HG02678 (cell line): ENCODE measurements around the gene BAZ2B.

Experiments
- ATAC-seq: cut with Tn5 transposase; IDR thresholded peaks from one replicate; pipeline ENCODE4 v1.9.1; 2021; ENCODE audit warnings: mild to moderate bottlenecking, moderate library complexity; ENCODE audit not compliant: unreplicated experiment

The BAZ2B gene

DNA sequence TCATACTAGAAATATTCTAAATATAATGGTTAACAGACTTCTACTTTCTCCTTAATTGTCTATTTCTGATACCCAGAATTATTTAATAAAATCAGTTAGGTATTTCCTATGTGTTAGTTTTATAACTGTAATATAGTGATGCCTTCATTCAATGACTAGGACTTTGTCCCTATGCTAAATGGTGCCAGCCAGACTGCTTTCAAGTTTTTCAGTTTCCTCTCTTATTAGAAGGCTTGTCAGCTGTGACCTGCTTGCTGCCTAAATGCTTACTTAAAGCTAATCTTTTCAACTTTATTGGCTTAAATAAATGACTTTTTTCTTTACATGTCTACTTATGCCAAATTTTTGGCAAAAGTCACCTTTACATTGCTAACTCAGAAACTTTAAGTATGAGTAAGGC is 30.7 kb downstream of the BAZ2B start:
- no peak for ATAC-seq

DNA sequence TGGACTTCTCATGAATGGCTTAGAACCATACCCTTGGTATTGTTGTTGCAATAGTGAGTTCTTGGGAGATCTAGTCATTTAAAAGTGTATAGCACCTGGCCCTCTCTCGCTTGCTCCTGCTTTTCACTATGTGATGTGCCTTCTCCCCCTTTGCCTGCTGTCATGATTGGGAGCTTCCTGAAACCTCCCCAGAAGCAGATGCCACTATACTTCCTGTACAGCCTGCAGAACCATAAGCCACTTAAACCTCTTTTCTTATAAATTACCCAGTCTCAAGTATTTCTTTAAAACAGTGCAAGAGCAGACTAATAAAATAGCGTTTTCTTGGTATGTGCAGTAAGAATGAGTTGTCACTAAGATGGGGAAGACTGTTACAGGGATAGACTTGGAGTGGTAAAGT is 31.6 kb downstream of the BAZ2B start:
- ATAC-seq = no peak

DNA sequence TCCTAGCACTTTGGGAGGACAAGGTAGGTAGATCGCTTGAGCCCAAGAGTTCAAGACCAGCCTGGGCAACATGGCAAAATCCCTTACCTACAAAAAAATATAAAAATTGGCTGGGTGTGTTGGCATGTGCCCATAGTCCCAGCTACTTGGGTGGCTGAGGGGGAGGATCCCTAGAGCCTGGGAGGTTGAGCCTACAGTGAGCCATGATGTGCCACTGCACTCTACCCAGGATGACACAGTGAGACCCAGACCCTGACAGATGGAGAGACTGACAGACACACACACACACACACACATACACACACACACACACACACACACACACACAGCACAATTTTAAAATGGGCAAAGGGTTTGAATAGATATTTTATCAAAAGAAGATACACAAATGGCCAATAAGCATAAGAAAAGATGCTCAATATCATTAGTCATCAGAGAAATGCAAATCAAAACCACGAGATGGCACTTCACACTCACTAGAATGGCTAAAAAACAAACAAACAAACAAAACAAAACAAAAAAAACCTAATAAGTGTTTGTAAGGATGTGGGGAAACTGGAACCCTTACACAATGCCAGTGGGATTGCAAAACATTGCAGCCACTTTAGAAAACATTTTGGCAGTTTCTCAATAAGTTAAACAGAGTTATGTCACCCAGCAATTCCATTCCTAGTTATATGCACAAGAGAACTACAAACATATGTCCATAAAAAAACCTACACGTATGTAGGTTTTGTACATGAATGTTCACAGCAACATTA is 42.3 kb downstream of the BAZ2B start:
- ATAC-seq = no peak

DNA sequence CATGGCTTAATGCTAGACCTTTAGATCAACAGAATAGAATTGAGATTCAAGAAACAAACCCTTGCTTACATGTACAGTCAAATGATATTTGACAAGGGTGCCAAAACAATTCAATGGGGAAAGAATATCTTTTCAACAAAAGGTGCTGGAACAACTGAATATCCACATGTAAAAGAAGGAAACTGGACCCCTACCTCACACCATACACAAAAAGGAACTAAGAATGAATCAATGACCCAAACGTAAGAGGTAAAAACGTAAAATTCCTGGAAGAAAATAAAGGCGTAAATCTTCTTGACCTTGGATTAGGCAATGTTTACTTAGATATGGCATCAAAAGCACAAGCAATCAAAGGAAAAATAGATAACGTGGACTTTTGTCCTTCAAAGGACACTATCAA is 43.1 kb downstream of the BAZ2B start:
- ATAC-seq = no peak

DNA sequence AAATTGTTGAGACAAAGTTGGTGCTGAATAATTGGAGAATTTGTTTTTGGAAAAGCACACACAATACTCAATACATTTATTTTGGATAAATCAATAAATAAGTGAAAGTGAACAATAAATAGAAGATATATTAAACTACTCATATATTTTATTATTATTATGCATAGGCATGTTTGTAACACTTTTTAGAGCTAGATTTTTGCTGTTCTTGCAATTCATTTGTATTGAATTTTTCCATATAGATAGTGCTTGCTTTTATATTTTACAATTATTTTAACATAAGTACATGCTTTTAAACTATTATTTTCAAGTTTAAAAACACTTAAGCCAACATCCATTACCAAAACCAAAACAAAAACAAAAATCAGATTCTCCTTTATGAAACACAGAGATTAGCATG is 43.9 kb downstream of the BAZ2B start:
- ATAC-seq = no peak

DNA sequence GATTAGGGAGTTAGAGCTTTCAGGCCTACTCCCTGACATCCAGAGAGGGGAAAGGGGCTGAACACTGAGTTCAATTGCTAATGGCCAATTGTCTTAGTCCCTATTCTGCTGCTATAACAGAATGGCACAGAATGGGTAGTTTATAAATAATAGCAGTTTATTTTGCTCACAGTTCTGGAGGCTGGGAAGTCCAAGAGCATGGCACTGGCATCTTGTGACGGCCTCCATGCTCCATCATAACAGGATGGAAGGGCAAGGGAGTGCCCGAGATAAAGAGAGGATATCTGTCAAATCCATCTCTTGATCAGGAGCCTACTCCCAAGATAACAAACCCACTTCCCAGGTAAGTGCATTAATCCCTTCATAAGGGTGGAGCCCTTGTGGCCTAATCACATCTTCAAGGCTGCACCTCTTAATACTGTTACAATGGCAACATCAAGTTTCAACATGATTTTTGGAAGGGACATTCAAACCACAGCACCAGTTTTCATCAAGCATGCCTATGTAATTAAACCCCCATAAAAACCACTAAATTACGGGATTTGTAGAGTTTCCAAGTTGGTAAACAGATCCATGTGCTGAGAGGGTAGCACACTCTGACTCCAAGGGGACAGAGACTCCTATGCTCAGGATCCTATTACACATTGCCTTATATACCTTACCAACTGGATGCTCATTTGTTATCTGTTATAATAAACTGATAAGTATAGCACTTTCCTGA is 44.6 kb downstream of the BAZ2B start:
- no peak for ATAC-seq

DNA sequence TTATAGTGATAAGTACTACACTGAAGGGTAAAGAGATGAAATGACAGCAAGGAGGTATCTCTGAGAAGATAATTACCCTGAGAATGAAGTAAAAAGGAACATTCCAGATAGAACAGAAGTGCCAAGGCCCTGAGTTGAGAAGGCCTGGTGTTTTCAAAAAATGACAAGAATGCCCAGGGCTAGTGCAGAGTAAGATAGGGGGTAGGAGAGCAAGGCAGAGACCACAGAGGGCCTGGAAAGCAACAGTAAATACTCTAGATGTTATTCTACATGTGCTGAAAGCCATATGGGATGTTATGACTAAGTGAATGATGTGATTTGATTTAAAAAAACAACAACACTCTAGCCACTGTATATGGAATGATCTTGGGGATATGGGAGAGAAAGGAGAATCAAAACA is 52.3 kb downstream of the BAZ2B start:
- no peak for ATAC-seq

DNA sequence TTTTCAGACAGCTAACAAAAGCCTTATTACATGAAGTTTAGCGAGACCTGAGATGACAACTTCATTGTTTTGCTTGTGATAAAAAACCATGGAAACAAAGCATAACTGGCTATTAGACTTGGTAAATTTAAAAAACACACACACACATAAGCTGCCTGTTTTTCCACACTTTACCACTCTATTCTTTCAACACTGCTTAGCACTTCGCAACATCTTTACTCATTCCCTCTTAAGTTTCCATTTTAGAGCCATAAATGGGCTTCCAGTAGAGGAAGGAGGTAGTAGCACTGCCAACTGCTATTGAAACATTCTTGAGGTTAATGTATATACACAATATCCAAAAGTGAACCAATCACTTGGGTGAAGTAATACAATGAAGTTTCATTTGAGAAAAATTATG is 54.1 kb downstream of the BAZ2B start:
- no peak for ATAC-seq

DNA sequence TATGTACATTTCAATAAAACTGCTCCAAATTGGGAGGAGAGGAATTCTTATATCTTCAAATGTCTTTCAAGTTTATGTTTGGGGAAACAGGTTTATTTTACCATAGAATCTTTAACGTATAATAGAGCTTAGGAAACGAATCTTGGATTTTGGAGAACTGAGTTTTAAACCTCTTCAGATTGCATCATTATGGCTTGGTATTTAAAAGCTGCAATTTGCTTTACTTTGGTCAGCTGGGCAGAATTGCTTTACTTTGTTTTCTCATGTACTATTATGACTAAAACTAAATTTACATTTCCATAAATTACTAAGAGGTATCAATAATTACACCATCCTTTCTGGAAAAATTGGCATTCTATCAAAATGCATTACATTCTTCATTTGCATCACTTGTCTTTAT is 54.6 kb downstream of the BAZ2B start:
- ATAC-seq = no peak

DNA sequence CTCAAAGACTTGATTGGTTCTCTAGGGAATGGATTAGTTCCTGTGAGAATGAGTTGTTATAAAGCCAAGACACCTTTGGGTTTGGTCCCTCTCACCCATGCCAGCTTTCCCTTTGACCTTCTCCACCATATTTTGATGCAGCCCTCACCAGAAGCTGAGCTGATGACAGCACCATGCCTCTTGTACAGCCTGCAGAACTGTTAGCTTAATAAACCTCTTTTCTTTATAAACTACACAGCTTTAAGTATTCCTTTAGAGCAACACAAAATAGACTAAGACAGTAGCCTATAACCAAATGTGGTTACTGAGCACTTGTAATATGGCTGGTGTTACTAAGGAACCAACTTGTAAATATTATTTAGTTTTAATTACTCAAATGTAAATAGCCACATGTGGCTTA is 55.1 kb downstream of the BAZ2B start:
- no peak for ATAC-seq

DNA sequence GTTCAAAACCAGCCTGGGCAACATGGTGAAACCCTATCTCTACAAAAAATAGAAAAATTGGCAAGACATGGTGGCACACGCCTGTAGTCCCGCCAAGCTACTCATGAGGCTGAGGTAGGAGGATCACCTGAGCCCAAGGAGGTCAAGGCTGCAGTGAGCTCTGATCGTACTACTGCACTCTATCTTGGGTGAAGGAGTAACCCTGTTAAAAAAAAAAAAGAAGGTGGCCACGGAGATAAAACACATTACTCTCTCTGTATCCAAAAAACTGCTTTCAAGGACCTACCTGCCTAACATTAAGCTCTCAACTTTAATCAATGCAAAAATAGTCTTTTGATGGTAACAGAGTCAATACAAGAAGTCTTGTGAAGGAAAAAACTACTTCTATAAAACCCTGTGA is 57.3 kb downstream of the BAZ2B start:
- ATAC-seq = no peak

DNA sequence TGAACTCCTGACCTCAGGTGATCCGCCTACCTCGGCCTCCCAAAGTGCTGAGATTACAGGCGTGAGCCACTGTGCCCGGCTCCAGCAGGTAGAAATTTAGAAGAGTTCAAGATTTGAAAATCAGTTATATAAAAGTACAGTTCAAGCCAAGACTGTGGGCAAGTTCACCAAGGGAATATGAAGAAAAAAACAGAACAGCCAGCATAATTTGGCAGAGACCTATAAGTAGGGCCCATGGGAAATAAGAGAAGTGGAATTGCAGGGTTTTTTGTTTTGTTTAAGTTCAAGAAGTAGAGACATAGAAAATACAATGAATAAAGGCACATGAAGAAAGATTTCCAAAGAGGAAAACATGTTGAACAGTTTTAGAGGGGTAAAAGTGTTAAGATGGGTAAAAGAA is 57.9 kb downstream of the BAZ2B start:
- no peak for ATAC-seq

DNA sequence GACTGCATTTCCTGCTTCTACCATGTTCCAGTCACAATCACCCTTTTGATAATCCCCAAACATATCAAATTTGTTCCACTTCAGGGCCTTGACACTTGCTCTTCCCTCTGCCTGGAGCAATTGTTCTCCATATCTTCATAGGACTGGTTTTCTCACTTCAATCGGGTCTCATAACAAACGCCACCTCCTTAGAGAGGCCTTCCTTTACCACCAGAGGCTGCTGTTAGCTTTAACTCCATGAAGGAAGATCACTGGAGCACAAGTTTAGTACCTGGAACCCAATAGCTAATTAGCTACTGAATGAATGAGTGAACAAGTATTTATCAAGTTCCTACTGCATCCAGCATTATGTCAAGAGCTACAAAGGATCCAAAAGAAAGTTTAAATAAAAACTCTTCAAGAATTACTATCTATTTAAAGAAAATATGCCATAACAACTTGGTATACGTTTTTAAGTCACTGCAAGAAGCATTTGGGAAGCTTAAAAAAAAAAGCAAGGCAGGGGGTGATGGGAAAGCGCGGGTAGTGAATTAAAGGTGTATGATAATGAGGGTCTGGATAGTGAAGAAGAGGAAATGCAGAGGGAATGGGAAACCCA is 58.8 kb downstream of the BAZ2B start:
- ATAC-seq = no peak

DNA sequence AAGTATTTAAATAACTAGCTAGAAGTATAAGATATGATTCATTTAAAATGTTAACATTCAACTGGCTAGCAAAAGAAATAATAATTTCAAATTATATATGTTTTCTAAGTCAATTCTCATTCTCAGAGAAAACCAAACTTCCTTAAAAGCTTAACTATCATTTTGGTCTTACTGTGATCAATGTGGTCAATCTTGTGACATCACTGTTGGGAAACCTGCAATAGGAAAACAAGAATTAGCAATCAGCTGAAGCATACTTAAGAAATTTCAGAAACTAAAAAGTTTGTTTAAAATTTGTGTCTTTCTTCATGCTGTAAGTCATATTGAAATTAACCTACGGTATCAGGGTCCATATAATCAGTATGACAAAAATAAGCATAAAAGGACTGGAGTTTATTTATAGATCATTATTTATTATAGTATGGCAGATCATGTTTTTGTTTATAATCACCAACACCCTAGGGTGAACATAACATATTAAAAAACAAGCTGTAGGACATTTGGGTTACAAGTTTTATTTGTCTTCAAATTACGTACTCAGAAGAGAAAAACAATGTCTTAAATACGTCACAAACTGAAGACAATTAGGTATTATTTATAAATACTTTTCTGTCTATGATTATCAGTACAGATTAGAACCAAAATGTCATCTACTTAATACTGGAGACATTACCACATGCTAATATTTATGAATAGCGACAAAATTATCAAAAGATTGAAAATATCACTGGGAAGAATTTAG is 60.5 kb downstream of the BAZ2B start:
- ATAC-seq = no peak

DNA sequence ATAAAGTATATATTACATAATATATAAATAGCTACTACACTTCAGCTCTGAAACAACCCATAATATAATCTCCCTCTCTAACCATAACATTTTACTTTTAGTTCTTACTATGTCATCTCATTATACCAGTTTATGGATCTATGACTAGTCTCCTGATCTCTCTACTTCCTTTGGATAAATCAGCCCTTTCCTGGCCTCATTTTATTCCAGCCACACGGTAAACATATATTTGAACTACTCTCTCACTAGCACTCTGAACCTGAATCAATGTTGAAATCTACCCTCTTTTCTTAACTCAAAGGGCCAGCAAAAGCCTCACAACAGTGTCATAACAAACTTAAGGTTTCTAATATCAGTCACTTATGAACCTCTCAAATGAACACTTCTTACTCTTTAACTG is 62.6 kb downstream of the BAZ2B start:
- no peak for ATAC-seq

DNA sequence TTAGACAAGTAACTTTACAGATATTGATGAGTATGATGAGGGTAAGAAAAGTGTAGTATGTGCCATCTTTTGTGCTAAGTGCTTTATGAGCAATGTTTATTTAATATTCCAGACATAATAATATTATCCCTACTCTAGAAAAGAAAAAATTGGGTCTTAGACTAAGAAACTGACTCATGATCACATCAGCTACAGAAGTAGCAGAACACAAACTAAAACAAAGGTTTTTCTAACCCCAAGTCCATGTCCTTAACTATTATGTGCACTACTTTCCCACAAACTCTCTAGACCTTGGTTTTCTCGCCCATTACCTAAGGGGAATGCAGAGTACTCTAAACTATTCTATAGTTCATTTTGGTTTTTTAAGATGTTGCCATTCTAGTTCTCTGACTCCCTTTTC is 64.5 kb downstream of the BAZ2B start:
- ATAC-seq = no peak

DNA sequence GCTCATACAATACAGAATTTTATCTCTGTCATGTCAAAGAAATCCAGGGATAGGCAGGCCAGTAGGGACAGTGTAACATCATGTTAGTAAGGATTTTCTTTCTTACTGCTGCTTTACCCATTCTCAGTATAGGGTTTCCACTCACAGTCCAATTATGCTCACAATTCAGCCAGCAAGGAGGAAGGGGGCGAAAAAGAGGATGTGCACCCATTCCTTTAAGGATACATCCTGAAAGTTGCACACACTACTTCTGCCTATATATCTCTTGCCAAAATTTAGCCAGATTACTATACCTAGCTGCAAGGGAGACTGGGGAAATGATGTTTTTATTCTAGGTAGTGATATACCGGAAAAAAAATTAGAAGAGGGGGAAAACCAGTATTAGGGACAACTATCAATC is 66.1 kb downstream of the BAZ2B start:
- ATAC-seq = no peak

DNA sequence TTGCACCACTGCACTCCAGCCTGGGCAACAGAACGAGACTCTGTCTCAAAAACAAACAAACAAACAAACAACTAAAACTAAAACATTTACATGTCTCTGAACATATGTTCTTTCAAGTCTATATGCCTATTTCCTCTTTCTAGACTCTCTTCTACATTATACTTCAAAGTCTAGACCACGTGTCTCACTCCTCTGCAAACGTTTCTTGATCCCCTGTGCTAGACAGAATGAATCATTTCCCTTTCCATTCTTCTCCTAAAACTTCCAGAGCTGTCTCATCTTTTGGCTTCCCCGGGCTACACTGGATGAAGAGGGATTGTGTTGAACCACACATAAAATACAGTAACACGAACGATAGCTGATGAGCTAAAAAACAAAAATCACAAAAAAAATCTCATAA is 67.1 kb downstream of the BAZ2B start:
- ATAC-seq = no peak

DNA sequence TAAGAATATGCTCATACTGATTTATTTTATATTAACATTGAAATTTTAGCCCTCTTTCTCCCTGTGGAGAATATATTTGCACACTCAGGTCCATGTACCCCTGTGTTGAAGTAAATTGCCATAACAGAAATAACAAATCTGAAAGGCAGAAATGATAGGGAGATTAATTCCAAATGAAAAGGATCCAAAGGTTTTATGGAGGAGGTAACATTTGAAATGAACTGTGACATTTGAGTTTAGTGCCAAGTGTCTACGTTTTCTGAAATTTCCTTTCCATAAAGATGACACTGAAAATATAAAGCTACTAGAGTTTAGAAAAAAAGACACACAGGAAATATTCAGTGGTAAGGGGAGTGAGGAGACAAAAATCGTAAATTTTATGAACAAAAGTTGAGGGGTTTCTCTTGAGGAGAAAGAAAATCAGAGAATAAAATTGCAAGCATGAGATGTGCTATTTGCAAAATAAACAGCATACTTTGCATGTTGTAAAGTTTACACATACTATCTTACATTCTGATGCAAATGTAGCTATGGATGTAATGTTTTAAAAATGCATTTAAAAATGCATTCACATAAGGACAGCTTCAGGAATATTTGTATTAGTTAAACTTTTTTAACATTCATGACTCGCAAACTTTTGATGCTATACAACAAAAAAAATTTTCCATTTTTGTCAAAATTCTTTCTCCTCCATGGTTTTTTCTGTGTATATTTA is 69.5 kb downstream of the BAZ2B start:
- ATAC-seq = no peak

DNA sequence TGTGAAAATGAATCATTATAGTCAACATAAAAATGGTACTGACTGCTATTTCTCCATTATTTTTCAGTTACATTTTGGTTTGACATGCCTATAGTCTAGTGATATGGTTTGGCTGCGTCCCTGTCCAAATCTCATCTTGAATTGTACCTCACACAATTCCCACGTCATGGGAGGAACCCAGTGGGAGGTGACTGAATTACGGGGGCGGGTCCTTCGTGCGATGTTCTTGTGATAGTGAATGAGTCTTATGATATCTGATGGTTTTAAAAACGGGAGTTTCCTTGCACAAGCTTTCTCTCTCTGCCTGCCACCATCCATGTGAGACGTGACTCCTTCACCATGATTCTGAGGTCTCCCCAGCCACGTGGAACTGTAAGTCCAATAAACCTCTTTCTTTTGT is 70.3 kb downstream of the BAZ2B start:
- no peak for ATAC-seq

DNA sequence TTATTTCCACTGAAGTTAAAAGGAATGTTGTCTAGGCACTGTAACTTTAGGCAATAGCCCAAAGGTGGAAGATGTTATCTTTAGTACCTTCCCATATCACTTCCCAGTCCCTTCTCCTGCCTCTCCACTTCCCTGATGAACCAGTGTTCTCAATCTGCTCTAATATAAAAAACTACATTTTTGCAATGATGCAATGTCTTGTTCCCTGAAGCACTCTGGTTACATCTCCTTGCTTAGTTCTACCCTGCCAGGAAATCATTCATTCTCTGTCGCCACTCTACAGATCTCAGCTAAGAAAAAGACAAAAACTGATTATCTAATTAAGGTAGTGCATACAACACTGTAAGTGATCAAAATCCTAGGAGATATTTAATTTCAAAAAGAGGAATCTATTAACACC is 71.3 kb downstream of the BAZ2B start:
- no peak for ATAC-seq
